Measurements from ENCODE around the gene SLC6A18.
"Not testable (repeated sequence)": the region's sequence is repeated elsewhere in the genome, so short reads cannot be mapped to it uniquely, and the experiment has no call there.

The SLC6A18 gene

GRCh38 chr5:1216918-1217295, 8.3 kb upstream of the SLC6A18 start:
- DNase-seq, result no peak

- DNase-seq, result no peak
Observed at GRCh38 chr5:1217596-1218206, 7.5 kb upstream of the SLC6A18 start.

- DNase-seq, result no peak
Observed at GRCh38 chr5:1218351-1219080, 6.7 kb upstream of the SLC6A18 start.

GRCh38 chr5:1219098-1219767, 5.9 kb upstream of the SLC6A18 start:
- DNase-seq, result no peak

GRCh38 chr5:1219768-1220100, 5.4 kb upstream of the SLC6A18 start:
- no peak for DNase-seq

- DNase-seq, result no peak
Observed at GRCh38 chr5:1220351-1220750, 4.8 kb upstream of the SLC6A18 start.

- no peak for DNase-seq
Observed at GRCh38 chr5:1220831-1221230, 4.3 kb upstream of the SLC6A18 start.

- no peak for DNase-seq
Observed at GRCh38 chr5:1221721-1222120, 3.5 kb upstream of the SLC6A18 start.

GRCh38 chr5:1222147-1222546, 3.0 kb upstream of the SLC6A18 start:
- no peak for DNase-seq

GRCh38 chr5:1222621-1223277, 2.4 kb upstream of the SLC6A18 start:
- DNase-seq, result no peak

- no peak for DNase-seq
Observed at GRCh38 chr5:1223278-1223670, 1.9 kb upstream of the SLC6A18 start.

- DNase-seq, result no peak
Observed at GRCh38 chr5:1224631-1225030, 550 bp upstream of the SLC6A18 start.

GRCh38 chr5:1226231-1226630, 1.1 kb downstream of the SLC6A18 start:
- no peak for DNase-seq

GRCh38 chr5:1226839-1227581, 1.8 kb downstream of the SLC6A18 start:
- no peak for DNase-seq

GRCh38 chr5:1227667-1228066, 2.5 kb downstream of the SLC6A18 start:
- DNase-seq, result no peak

GRCh38 chr5:1228120-1228519, 2.9 kb downstream of the SLC6A18 start:
- no peak for DNase-seq

GRCh38 chr5:1229023-1229422, 3.8 kb downstream of the SLC6A18 start:
- not testable (repeated sequence) for DNase-seq

GRCh38 chr5:1229822-1230221, 4.6 kb downstream of the SLC6A18 start:
- no peak for DNase-seq

- DNase-seq, result no peak
Observed at GRCh38 chr5:1230551-1230950, 5.4 kb downstream of the SLC6A18 start.

GRCh38 chr5:1231354-1231905, 6.2 kb downstream of the SLC6A18 start:
- DNase-seq, result no peak

- no peak for DNase-seq
Observed at GRCh38 chr5:1232780-1233179, 7.6 kb downstream of the SLC6A18 start.

- DNase-seq, result no peak
Observed at GRCh38 chr5:1235379-1235778, 10.2 kb downstream of the SLC6A18 start.

GRCh38 chr5:1235838-1236237, 10.7 kb downstream of the SLC6A18 start:
- DNase-seq, result no peak

Data from Kasumi-1 (cell line).